Effector memory CD8-positive, alpha-beta T cell (primary cell): ENCODE results near the gene SEC11A.

ENCODE experiments used
- ATAC-seq: fragments of 150-1000 bp; cut with Tn5 transposase; replicated peaks from 2 replicates; pipeline ENCODE4 v1.10.0; 2021; ENCODE audit warnings: mild to moderate bottlenecking, moderate library complexity
- DNase-seq, 3 experiments: peaks; one replicate each; pipeline ENCODE4 v3.0.0; 2021
- H3K27ac Mint-ChIP-seq, 2 donors: one replicate each; pipeline ENCODE4 v1.8.0; 2022; ENCODE audit warnings: mild to moderate bottlenecking in 2 of 2, mixed read lengths in 2 of 2, moderate library complexity in 2 of 2
- H3K27me3 Mint-ChIP-seq, 2 donors: one replicate each; pipeline ENCODE4 v1.8.0; 2022; ENCODE audit warnings: mixed read lengths in 2 of 2
- H3K36me3 Mint-ChIP-seq: one replicate; pipeline ENCODE4 v1.8.0; 2022; ENCODE audit warnings: mild to moderate bottlenecking, moderate library complexity, mixed read lengths; ENCODE audit not compliant: insufficient read depth
- H3K4me1 Mint-ChIP-seq, 2 donors: one replicate each; pipeline ENCODE4 v1.8.0; 2022; ENCODE audit warnings: low read depth in 2 of 2, mixed read lengths in 2 of 2
- H3K4me3 Mint-ChIP-seq, 2 donors: one replicate each; pipeline ENCODE4 v1.8.0; 2022; ENCODE audit warnings: mild to moderate bottlenecking in 2 of 2, mixed read lengths in 2 of 2, moderate library complexity in 2 of 2
- H3K9me3 Mint-ChIP-seq, 2 donors: one replicate each; pipeline ENCODE4 v1.8.0; 2022; ENCODE audit warnings: mixed read lengths in 2 of 2

SEC11A gene

GRCh38 chr15:84634228-84634837 is 81.6 kb downstream of the SEC11A start:
- peaks cover 25 to 42% of the 10 kb centered on the region in 2 donors for H3K4me1 Mint-ChIP-seq
- H3K9me3 Mint-ChIP-seq = no peaks in the 10 kb centered on the region
- DNase-seq = no peak

DNA sequence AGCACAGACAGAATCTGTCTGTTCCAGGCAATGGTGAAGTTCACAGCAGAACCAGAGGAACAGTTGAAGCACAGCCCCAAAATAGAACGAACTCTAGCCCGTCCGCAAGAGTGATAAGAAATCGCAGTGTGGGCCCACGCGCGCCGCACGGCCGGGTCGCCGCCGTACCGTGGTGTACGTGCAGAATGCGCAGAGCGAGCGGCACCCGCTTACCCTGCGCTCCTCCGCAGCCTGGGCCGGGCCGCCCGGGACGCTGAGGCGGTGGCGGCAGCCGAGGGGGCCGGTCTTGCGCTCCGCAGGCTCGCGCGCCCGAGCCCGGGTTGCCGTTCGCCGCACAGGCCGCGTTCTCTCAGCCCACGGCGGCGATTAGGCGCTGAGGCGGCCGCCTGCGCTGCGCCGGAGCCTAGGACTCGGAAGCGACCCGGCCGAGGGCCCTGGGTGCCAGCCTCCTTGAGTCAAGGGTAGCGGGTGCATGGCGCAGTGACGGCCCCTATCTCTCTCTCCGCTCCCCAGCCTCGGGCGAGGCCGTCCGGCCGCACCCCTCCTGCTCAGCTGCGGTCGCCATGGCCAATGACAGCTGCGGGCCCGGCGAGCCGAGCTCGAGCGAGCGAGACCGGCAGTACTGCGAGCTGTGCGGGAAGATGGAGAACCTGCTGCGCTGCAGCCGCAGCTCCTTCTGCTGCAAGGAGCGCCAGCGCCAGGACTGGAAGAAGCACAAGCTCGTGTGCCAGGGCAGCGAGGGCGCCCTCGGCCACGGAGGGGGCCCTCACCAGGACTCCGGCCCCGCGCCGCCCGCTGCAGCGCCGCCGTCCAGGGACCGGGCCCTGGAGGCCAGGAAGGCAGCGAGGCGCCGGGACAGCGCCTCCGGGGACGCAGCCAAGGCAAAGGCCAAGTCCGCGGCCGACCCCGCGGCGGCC is 82.4 kb downstream of the SEC11A start:
- Mint-ChIP-seq H3K4me3 (peak overlapping the region; percentile 88 to 91), H3K27me3 (no peaks in the 10 kb centered on the region)

More at GRCh38 chr15:84634228-84634837, 81.6 kb downstream of the SEC11A start:
- H3K4me3 Mint-ChIP-seq = peak overlapping the region; percentile 88 to 91
- H3K36me3 Mint-ChIP-seq = peaks cover 56% of the 10 kb centered on the region
- H3K27ac Mint-ChIP-seq = peak overlapping the region; percentile 75 to 76
- ATAC-seq = no peak
- H3K27me3 Mint-ChIP-seq = no peaks in the 10 kb centered on the region

DNA sequence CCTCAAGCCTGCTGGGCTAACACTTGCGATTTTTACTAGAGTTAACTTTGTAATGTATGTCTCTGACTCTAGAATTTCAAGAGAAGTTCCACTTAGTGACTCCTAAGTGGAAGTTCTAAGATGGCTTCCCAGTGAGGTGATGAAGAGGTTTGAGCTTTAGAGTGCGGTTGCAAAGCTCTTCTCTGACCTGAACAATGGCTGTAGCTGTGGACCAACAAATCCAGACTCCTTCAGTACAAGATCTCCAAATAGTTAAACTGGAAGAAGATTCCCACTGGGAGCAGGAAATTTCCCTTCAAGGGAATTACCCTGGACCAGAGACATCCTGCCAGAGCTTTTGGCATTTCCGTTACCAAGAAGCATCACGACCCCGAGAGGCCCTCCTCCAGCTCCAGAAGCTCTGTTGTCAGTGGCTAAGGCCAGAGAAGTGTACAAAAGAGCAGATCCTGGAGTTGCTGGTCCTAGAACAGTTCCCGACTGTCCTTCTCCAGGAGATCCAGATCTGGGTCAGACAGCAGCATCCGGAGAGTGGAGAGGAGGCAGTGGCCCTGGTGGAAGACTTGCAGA is 84.2 kb downstream of the SEC11A start:
- DNase-seq (no peak), ATAC-seq (no peak)
- H3K36me3 Mint-ChIP-seq = peaks cover 31% of the 10 kb centered on the region
- no peaks in the 10 kb centered on the region for H3K27me3 Mint-ChIP-seq
- H3K27ac Mint-ChIP-seq = peak overlapping the region; percentile 91 to 95
- H3K9me3 Mint-ChIP-seq = no peaks in the 10 kb centered on the region
- H3K4me1 Mint-ChIP-seq = peaks cover 25 to 38% of the 10 kb centered on the region in 2 donors
- H3K4me3 Mint-ChIP-seq = peak overlapping the region; percentile 88 to 91

More for the DNA sequence above, 82.4 kb downstream of the SEC11A start:
- peak; percentile 54 for ATAC-seq
- peaks cover 25 to 42% of the 10 kb centered on the region in 2 donors for H3K4me1 Mint-ChIP-seq
- peak overlapping the region; percentile 91 to 92 for H3K27ac Mint-ChIP-seq
- peak; percentile 50 to 61 (median 56) for DNase-seq
- H3K9me3 Mint-ChIP-seq = no peaks in the 10 kb centered on the region
- peaks cover 49% of the 10 kb centered on the region for H3K36me3 Mint-ChIP-seq

- peaks cover 19% of the 10 kb centered on the region for H3K36me3 Mint-ChIP-seq
- no peak for DNase-seq
- no peaks in the 10 kb centered on the region for H3K9me3 Mint-ChIP-seq
- H3K4me1 Mint-ChIP-seq = peaks cover 11 to 17% of the 10 kb centered on the region in 2 donors
- H3K4me3 Mint-ChIP-seq = no peak overlapping the region
- no peak for ATAC-seq
- no peaks in the 10 kb centered on the region for H3K27me3 Mint-ChIP-seq
- no peak overlapping the region for H3K27ac Mint-ChIP-seq
Measured at GRCh38 chr15:84629033-84629432, 86.9 kb downstream of the SEC11A start.

DNA sequence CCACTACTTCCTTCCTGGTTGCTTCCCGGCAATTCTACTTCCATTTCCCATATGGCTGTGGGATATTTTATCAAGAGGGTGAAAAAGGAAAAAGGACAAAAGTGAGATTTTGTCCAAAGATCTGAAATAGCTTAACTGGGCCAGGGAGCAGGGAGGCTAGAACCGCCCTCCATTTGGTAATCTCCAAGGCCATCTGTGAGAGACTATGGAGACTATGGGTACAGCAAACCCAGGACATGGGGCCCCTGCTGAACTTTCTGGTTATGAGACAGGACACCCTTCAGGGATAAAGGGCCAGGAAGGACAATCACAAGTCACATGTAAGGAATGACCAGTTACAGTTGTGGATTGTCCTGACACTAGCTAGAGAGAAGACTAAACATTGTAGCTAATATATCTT is 90.8 kb downstream of the SEC11A start:
- H3K27ac Mint-ChIP-seq = no peak overlapping the region
- peaks cover 13% of the 10 kb centered on the region for H3K36me3 Mint-ChIP-seq
- ATAC-seq (no peak), DNase-seq (no peak)
- peaks cover 6 to 9% of the 10 kb centered on the region in 2 donors for H3K9me3 Mint-ChIP-seq
- no peaks in the 10 kb centered on the region for H3K27me3 Mint-ChIP-seq
- H3K4me1 Mint-ChIP-seq = peaks cover 0 to 1% of the 10 kb centered on the region in 2 donors
- H3K4me3 Mint-ChIP-seq = no peak overlapping the region

DNA sequence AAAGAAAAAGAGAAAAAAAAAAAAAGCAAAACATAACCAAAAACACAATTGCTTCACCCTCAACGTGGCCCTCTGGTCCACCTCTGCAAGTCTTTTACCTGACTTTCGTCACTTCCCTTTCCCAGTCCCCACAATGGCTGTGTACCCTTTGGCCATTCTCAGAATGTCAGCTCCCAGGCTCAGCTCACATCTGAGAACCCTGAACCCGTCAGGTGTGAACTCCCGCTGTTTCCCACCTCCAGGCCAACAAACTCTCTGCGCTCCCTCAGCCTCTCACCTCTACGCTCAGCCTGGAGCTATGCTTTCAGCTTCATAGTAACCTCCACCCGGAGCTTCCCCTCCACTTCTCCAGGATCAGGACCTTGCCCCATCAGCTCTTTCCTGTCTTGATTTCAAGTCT is 91.6 kb downstream of the SEC11A start:
- no peak overlapping the region for H3K27ac Mint-ChIP-seq
- H3K4me1 Mint-ChIP-seq = peaks cover 0 to 1% of the 10 kb centered on the region in 2 donors
- H3K36me3 Mint-ChIP-seq = peaks cover 10% of the 10 kb centered on the region
- DNase-seq (no peak), ATAC-seq (no peak)
- H3K4me3 Mint-ChIP-seq = no peak overlapping the region
- no peaks in the 10 kb centered on the region for H3K27me3 Mint-ChIP-seq
- H3K9me3 Mint-ChIP-seq = peaks cover 6 to 9% of the 10 kb centered on the region in 2 donors

DNA sequence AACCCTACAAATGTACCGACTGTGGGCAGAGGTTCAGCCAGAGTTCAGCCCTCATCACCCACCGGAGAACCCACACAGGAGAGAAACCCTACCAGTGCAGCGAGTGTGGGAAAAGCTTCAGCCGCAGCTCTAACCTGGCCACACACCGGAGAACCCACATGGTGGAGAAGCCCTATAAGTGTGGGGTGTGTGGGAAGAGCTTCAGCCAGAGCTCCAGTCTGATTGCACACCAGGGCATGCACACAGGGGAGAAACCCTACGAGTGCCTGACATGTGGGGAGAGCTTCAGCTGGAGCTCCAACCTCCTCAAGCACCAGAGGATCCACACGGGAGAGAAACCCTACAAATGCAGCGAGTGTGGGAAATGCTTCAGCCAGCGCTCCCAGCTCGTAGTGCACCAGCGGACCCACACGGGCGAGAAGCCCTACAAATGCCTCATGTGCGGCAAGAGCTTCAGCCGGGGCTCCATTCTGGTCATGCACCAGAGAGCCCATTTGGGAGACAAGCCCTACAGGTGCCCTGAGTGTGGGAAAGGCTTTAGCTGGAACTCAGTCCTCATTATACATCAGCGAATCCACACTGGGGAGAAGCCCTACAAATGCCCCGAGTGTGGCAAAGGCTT is 94.5 kb downstream of the SEC11A start:
- ATAC-seq = no peak
- peaks cover 0 to 1% of the 10 kb centered on the region in 2 donors for H3K4me1 Mint-ChIP-seq
- H3K36me3 Mint-ChIP-seq = peaks cover 13% of the 10 kb centered on the region
- H3K9me3 Mint-ChIP-seq = peaks cover 6 to 9% of the 10 kb centered on the region in 2 donors
- no peak overlapping the region for H3K4me3 Mint-ChIP-seq
- no peak for DNase-seq
- H3K27me3 Mint-ChIP-seq = no peaks in the 10 kb centered on the region
- no peak overlapping the region for H3K27ac Mint-ChIP-seq

GRCh38 chr15:84620626-84621025 is 95.3 kb downstream of the SEC11A start:
- no peak overlapping the region for H3K4me3 Mint-ChIP-seq
- no peak for ATAC-seq
- peaks cover 13% of the 10 kb centered on the region for H3K36me3 Mint-ChIP-seq
- no peak overlapping the region for H3K27ac Mint-ChIP-seq
- peaks cover 6 to 9% of the 10 kb centered on the region in 2 donors for H3K9me3 Mint-ChIP-seq
- no peaks in the 10 kb centered on the region for H3K27me3 Mint-ChIP-seq
- DNase-seq = no peak
- peaks cover 0 to 5% of the 10 kb centered on the region in 2 donors for H3K4me1 Mint-ChIP-seq
